GM23248 (cell line): ENCODE results near the gene DRD2. TPM values are rescaled to one million over a fixed set of nuclear protein-coding genes. Genes with fewer than 3 reads are reported as not detected.
A peak's percentile ranks its signal among the peaks of the same experiment; 100 is the strongest.

Experiments
- DNase-seq: peaks from one replicate; pipeline ENCODE4 v3.0.0-alpha.2; 2015
- H2AFZ ChIP-seq: fragments of 200-600 bp; sonication (generic); 2 replicates; pipeline ENCODE4 v1.6.1; 2016; ENCODE audit warnings: antibody characterized with exemption
- H3F3A ChIP-seq: fragments of 200-600 bp; sonication (generic); 2 replicates; pipeline ENCODE4 v1.6.1; 2016; ENCODE audit warnings: mild to moderate bottlenecking, antibody characterized with exemption, mixed run types; ENCODE audit not compliant: insufficient read depth
- H3K27ac ChIP-seq: fragments of 200-600 bp; sonication (generic); 2 replicates; pipeline ENCODE4 v1.5.1; 2016; ENCODE audit warnings: mild to moderate bottlenecking
- H3K27me3 ChIP-seq: fragments of 200-600 bp; sonication (generic); replicated peaks from 2 replicates; pipeline ENCODE4 v1.6.1; 2016; ENCODE audit warnings: mild to moderate bottlenecking; ENCODE audit not compliant: insufficient read depth
- H3K36me3 ChIP-seq: fragments of 200-600 bp; sonication (generic); 2 replicates; pipeline ENCODE4 v1.6.1; 2016; ENCODE audit warnings: low read depth, mild to moderate bottlenecking
- H3K4me1 ChIP-seq: fragments of 200-600 bp; sonication (generic); 2 replicates; pipeline ENCODE4 v1.6.1; 2016; ENCODE audit warnings: mild to moderate bottlenecking; ENCODE audit not compliant: insufficient read depth
- H3K4me2 ChIP-seq: fragments of 200-600 bp; sonication (generic); one replicate; pipeline ENCODE4 v1.6.1; 2016; ENCODE audit warnings: mild to moderate bottlenecking; ENCODE audit not compliant: unreplicated experiment
- H3K4me3 ChIP-seq: fragments of 200-600 bp; sonication (generic); 2 replicates; pipeline ENCODE4 v1.5.1; 2016; ENCODE audit warnings: mild to moderate bottlenecking
- H3K79me2 ChIP-seq: fragments of 200-600 bp; sonication (generic); 2 replicates; pipeline ENCODE4 v1.6.1; 2016; ENCODE audit warnings: mild to moderate bottlenecking; ENCODE audit not compliant: insufficient read depth
- H3K9ac ChIP-seq: fragments of 200-600 bp; sonication (generic); 2 replicates; pipeline ENCODE4 v1.6.1; 2016; ENCODE audit warnings: mild to moderate bottlenecking
- H3K9me2 ChIP-seq: fragments of 200-600 bp; sonication (generic); 2 replicates; pipeline ENCODE4 v1.6.1; 2016; ENCODE audit warnings: mixed run types, mild to moderate bottlenecking, moderate library complexity; ENCODE audit not compliant: insufficient read depth
- H3K9me3 ChIP-seq: fragments of 200-600 bp; sonication (generic); one replicate; pipeline ENCODE4 v1.6.1; 2017; ENCODE audit warnings: low read depth
- H4K20me1 ChIP-seq: fragments of 200-600 bp; sonication (generic); 2 replicates; pipeline ENCODE4 v1.6.0; 2016; ENCODE audit not compliant: insufficient read depth
- EZH2 ChIP-seq: fragments of 200-600 bp; sonication (generic); IDR thresholded peaks from 2 replicates; pipeline ENCODE4 v1.6.1; 2018; ENCODE audit warnings: antibody characterized with exemption, mild to moderate bottlenecking; ENCODE audit not compliant: insufficient read depth, poor library complexity, severe bottlenecking
- EZH2phosphoT487 ChIP-seq: fragments of 200-600 bp; sonication (generic); IDR thresholded peaks from 2 replicates; pipeline ENCODE4 v1.6.1; 2018; ENCODE audit warnings: antibody characterized with exemption, moderate library complexity, mild to moderate bottlenecking, low read depth; ENCODE audit not compliant: insufficient read depth
- WGBS, 2 experiments: methylation state at CpG; one replicate each; pipeline ENCODE4 v1.1.6; 2015 to 2017; ENCODE audit warnings: low lambda C conversion rate in 2 of 2, low coverage in 1 of 2; ENCODE audit errors: missing lambda C conversion rate in 2 of 2; 5-methylcytosine and 5-hydroxymethylcytosine counted together
- in situ Hi-C: fragments of 300-500 bp; cut with MboI; formaldehyde crosslinking; loops from 2 replicates; pipeline ENCODE4 v1.15.0; 2020
- polyA plus RNA-seq: library from polyadenylated mRNA; unstranded; fragments of >200 nt; fragmentation: Nextera tagmentation; extraction: Ambion mirVana; gene quantifications from 2 replicates; pipeline ENCODE4 v1.2.1, GENCODE V29; 2016
- total RNA-seq: library from RNA; depleted of rRNA; stranded (reverse); fragments of >200 nt; shearing (Covaris generic); gene quantifications from 2 replicates; pipeline ENCODE4 v1.2.3, GENCODE V29; 2014

DRD2 gene
- total and polyA plus RNA-seq, 2 experiments from 2014 or later = not detected

- Histone ChIP-seq H3K27me3 (peaks cover 17% of the 10 kb centered on the region), H3K9me3 (no peaks in the 10 kb centered on the region), H3K79me2 (no peaks in the 10 kb centered on the region), H3K4me3 (no peak overlapping the region), H3K9me2 (no peaks in the 10 kb centered on the region), H3K9ac (no peak overlapping the region), H3K4me2 (no peak overlapping the region), H3K4me1 (no peaks in the 10 kb centered on the region), H3K27ac (no peak overlapping the region), H2AFZ (no peak overlapping the region), H3K36me3 (no peaks in the 10 kb centered on the region), H4K20me1 (no peaks in the 10 kb centered on the region), H3F3A (no peaks in the 10 kb centered on the region)
- in situ Hi-C loops = no loop called here
- peak; percentile 47 for DNase-seq
- TF ChIP-seq EZH2phosphoT487 = no peak
- TF ChIP-seq EZH2 = no peak
- 0% methylated on average over 2 of the region's 2 CpGs for WGBS, 2 experiments
These were observed 73.5 kb downstream of the DRD2 start for GRCh38 chr11:113401718-113402117.

DNA sequence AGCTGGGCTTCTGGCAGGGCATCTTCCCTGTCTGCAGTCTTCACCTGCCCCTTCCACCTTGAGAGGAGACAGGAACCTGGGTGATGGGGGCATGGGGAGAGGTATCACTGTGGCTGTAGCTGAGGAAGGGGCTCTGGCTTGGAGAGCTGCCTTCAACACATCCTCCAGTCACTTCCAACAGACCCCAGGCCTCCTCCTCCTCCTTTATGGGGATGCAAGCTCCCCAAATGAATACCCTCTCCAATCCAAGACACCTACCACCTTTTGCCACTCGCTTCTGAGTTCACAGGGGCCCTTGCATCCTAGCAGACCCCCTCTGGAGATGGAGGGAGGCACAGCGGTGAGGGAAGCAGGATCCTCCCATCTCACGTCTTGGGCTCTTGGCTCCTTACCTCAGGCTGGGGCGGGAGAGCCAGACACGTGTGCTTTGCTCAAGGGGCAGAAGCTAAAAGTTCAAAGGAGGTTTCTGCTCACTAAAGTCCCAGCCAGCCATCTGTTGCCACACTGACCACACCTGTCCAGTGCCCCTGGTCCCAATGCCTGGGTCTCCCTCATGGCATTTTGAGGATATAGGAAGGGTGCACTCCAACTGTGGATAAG, 74.5 kb downstream of the DRD2 start:
- 35 to 43% methylated on average over 5 of the region's 5 CpGs for WGBS, 2 experiments
- Histone ChIP-seq H3K27ac (no peak overlapping the region), H3K4me1 (no peaks in the 10 kb centered on the region), H3K9me2 (no peaks in the 10 kb centered on the region), H3K9me3 (no peaks in the 10 kb centered on the region), H2AFZ (no peak overlapping the region), H3K9ac (no peak overlapping the region), H3K27me3 (peaks cover 17% of the 10 kb centered on the region), H3K79me2 (no peaks in the 10 kb centered on the region), H3K4me2 (no peak overlapping the region), H3K4me3 (no peak overlapping the region), H3K36me3 (no peaks in the 10 kb centered on the region), H4K20me1 (no peaks in the 10 kb centered on the region), H3F3A (no peaks in the 10 kb centered on the region)
- DNase-seq = no peak
- in situ Hi-C loops = no loop called here
- no peak for TF ChIP-seq EZH2
- no peak for TF ChIP-seq EZH2phosphoT487

DNA sequence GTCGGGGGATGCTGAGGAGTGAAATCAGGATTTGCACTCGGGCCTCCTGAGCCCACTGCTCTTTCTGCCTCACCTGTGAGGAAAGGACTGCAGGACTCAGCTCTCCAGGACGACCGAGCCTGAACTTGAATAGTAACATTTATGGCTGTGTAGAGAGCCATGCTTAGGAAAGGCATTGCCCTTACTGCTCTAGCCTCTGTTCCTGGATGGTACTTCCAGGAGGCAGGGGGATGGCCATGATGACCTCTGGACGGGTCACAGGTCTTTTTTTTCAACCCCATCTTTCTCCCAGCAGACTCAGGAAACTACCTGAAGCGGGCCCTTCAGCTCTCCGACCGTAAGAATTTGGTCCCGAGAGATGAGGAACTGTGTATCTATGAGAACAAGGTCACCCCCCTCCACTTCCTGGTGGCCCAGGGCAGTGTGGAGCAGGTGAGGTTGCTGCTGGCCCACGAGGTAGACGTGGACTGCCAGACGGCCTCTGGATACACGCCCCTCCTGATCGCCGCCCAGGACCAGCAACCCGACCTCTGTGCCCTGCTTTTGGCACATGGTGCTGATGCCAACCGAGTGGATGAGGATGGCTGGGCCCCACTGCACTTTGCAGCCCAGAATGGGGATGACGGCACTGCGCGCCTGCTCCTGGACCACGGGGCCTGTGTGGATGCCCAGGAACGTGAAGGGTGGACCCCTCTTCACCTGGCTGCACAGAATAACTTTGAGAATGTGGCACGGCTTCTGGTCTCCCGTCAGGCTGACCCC, 76.3 kb downstream of the DRD2 start:
- no peaks in the 10 kb centered on the region for H3K36me3 ChIP-seq
- H4K20me1 ChIP-seq = no peaks in the 10 kb centered on the region
- TF ChIP-seq EZH2phosphoT487 (no peak), EZH2 (no peak)
- no peak for DNase-seq
- H3K4me3 ChIP-seq = no peak overlapping the region
- H3K4me1 ChIP-seq = no peaks in the 10 kb centered on the region
- H3K9me2 ChIP-seq = no peaks in the 10 kb centered on the region
- no peak overlapping the region for H3K27ac ChIP-seq
- WGBS, 2 experiments = 71 to 74% methylated on average over 24 of the region's 24 CpGs
- H3K9me3 ChIP-seq = no peaks in the 10 kb centered on the region
- no peak overlapping the region for H3K4me2 ChIP-seq
- no peak overlapping the region for H2AFZ ChIP-seq
- no peaks in the 10 kb centered on the region for H3F3A ChIP-seq
- no peak overlapping the region for H3K9ac ChIP-seq
- no peaks in the 10 kb centered on the region for H3K79me2 ChIP-seq
- H3K27me3 ChIP-seq = peaks cover 15% of the 10 kb centered on the region
- in situ Hi-C loops = no loop called here

GRCh38 chr11:113397821-113398220, 77.4 kb downstream of the DRD2 start:
- in situ Hi-C loops = no loop called here
- 75 to 90% methylated on average over 4 of the region's 4 CpGs for WGBS, 2 experiments
- H3K9me3 ChIP-seq = no peaks in the 10 kb centered on the region
- H3K9ac ChIP-seq = no peak overlapping the region
- no peaks in the 10 kb centered on the region for H4K20me1 ChIP-seq
- no peak overlapping the region for H2AFZ ChIP-seq
- H3K27me3 ChIP-seq = peaks cover 7% of the 10 kb centered on the region
- DNase-seq = no peak
- H3K4me2 ChIP-seq = no peak overlapping the region
- H3K9me2 ChIP-seq = no peaks in the 10 kb centered on the region
- H3K79me2 ChIP-seq = no peaks in the 10 kb centered on the region
- H3K4me3 ChIP-seq = no peak overlapping the region
- no peak for TF ChIP-seq EZH2
- no peak for TF ChIP-seq EZH2phosphoT487
- no peak overlapping the region for H3K27ac ChIP-seq
- H3F3A ChIP-seq = no peaks in the 10 kb centered on the region
- no peaks in the 10 kb centered on the region for H3K4me1 ChIP-seq
- no peaks in the 10 kb centered on the region for H3K36me3 ChIP-seq
